Adrenal gland (tissue), 5 donors: ENCODE data around the gene TPCN1.

Experiments used
- POLR2A ChIP-seq, 2 donors: fragments of 450-650 bp; IDR thresholded peaks; one replicate each; pipeline ENCODE4 v1.6.1; 2017; ENCODE audit warnings: antibody characterized with exemption in 2 of 2, mild to moderate bottlenecking in 2 of 2, moderate library complexity in 1 of 2
- TF ChIP-seq, protein P1 (sequence below), 6 experiments: fragments of 450-650 bp in 4 of 6; fragments of 200-600 bp in 2 of 6; sonication (generic) in 1 of 6; IDR thresholded peaks; 1 replicate in 5 of 6; 2 replicates in 1 of 6; pipeline versions ENCODE4 v1.5.1 to v1.8.0; 2016 to 2021; ENCODE audit warnings: antibody characterized with exemption in 6 of 6, mild to moderate bottlenecking in 2 of 6, moderate library complexity in 1 of 6
- donor health status: DM: no; HTN: no; CAD: no.

DNA sequence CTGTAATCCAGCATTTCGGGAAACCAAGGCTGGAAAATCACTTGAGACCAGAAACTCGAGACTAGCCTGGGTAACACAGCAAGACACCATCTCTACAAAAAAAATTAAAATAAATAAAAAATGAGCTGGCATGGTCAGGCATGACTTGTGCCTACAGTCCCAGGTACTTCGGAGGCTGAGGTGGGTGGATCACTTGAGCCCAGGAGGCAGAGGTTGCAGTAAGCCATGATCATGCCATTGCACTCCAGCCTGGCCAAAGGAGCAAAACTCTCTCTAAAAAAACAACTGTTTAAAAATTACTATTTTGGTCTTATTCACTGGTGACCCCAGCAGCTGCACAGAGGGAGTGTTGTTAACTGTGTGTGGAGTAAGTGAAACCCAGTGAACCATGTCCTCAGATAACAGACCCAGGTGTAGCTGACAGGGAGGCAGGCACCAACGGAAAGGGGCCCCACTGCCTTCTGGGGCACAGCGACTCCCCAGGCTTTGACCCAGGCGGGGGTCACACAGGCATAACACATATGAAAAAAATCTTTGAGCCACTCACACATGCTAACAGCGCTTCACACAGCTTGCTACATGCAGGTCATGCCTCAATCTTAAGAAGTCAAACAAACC, 48.1 kb upstream of the TPCN1 start:
- TF ChIP-seq, protein P1, sequence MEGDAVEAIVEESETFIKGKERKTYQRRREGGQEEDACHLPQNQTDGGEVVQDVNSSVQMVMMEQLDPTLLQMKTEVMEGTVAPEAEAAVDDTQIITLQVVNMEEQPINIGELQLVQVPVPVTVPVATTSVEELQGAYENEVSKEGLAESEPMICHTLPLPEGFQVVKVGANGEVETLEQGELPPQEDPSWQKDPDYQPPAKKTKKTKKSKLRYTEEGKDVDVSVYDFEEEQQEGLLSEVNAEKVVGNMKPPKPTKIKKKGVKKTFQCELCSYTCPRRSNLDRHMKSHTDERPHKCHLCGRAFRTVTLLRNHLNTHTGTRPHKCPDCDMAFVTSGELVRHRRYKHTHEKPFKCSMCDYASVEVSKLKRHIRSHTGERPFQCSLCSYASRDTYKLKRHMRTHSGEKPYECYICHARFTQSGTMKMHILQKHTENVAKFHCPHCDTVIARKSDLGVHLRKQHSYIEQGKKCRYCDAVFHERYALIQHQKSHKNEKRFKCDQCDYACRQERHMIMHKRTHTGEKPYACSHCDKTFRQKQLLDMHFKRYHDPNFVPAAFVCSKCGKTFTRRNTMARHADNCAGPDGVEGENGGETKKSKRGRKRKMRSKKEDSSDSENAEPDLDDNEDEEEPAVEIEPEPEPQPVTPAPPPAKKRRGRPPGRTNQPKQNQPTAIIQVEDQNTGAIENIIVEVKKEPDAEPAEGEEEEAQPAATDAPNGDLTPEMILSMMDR (IDR thresholded peaks at IDR 0.05): no peak
- no peak for TF ChIP-seq POLR2A (IDR thresholded peaks at IDR 0.05)
